Peyer's patch (tissue), 4 donors: ENCODE results near the gene DNAH12.

Source experiments
- CTCF ChIP-seq, 6 experiments: fragments of 450-650 bp in 4 of 6; fragments of 200-600 bp in 2 of 6; sonication (generic) in 1 of 6; IDR thresholded peaks; one replicate each; pipeline ENCODE4 v1.5.1; 2017 to 2019; ENCODE audit warnings: antibody characterized with exemption in 6 of 6, mild to moderate bottlenecking in 3 of 6, moderate library complexity in 1 of 6
- POLR2A ChIP-seq, 2 donors: fragments of 450-650 bp; IDR thresholded peaks; one replicate each; pipeline ENCODE4 v1.5.1; 2017; ENCODE audit warnings: antibody characterized with exemption in 2 of 2, mild to moderate bottlenecking in 2 of 2, moderate library complexity in 2 of 2

- TF ChIP-seq CTCF (IDR thresholded peaks at IDR 0.05) (no peak), POLR2A (IDR thresholded peaks at IDR 0.05) (no peak)
Observed at GRCh38 chr3:57587905-57588304, 43.8 kb upstream of the DNAH12 start.
